ENCODE data around the gene TBC1D2.
A peak's percentile ranks its signal among the peaks of the same experiment; 100 is the strongest.
"Not testable (repeated sequence)": the region's sequence is repeated elsewhere in the genome, so short reads cannot be mapped to it uniquely, and the experiment has no call there.

TBC1D2 gene

DNA sequence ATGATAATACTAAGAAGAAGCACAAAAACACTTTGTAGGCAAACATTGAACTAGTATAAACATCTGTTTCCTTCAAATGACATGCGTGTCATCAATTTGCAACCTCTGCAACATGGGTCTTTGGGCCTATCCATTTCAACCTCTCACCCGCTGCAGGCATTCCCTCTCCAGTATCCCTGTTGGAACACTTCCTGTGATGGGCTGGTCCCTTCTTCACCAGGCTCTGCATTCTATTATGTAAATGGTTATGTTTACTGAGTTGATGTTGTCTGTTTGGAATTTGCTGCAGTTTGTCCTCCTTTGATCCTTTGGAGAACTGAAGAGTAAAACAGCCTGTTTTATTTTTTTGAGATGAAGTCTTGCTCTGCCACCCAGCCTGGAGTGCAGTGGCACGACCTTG is 16.6 kb upstream of the TBC1D2 start:
- DNase-seq (ENCODE audit: low spot score) = no peak

GRCh38 chr9:98271479-98271878 is 16.0 kb upstream of the TBC1D2 start:
- no peak for DNase-seq (ENCODE audit: low spot score)

DNA sequence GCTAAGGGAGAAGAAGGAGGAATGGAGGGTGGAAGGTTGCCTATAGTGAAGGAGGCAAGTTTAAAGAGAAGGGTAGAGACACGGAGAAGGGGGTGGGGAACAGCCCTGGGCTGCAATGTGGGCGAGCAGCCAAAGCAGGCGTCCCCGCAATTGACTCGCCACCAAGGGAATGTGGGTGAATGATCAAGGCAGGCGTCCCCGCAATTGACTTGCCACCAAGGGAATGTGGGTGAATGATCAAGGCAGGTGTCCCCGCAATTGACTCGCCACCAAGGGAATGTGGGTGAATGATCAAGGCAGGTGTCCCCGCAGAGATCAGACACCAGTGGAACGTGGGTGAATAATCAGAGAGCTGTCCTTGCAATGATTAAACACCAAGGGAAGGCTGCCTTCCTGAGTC is 14.8 kb upstream of the TBC1D2 start:
- not testable (repeated sequence) for DNase-seq (ENCODE audit: low spot score)

GRCh38 chr9:98269652-98270051 is 14.2 kb upstream of the TBC1D2 start:
- not testable (repeated sequence) for DNase-seq (ENCODE audit: low spot score)

DNA sequence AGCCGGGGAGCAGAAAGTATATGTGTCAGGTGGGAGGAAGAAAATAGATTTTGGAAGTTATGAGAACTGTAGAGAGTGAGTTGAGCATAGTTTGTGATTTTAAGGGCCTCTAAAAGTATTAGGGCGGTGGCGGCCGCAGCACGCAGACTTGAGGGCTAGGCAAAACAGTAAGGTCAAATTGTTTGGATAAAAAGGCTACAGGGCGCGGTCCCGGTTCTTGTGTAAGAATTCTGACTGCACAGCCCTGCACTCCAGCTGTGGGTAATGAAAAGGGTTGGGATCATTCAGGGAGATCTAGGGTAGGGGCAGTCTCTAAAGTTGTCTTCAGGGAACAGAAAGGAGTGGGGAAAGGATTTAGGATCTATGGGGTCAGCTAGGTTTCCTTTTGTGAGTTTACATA is 12.1 kb upstream of the TBC1D2 start:
- DNase-seq (ENCODE audit: low spot score) = not testable (repeated sequence)

GRCh38 chr9:98264516-98264915 is 9.1 kb upstream of the TBC1D2 start:
- no peak for DNase-seq (ENCODE audit: low spot score)

- peak; percentile 77 for DNase-seq (ENCODE audit: low spot score)
Measured at GRCh38 chr9:98263482-98264357, 8.3 kb upstream of the TBC1D2 start.

DNA sequence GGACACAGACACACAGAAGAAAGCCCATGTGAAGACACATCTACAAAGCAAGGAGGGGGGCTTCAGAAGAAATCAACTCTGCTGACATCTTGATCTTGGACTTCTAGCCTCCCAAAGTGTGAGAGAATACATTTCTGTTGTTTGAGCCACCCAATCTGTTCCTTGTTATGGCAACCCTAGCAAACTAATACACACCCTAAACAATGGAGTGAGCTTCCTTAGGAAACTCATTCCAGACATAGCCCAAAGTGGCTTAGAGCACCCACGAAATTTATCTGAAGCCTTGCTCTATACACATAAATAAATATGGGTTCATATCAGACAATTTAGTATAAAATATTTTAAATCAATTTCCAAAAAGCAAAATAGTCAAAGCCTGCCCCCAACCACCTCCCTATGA is 7.6 kb upstream of the TBC1D2 start:
- no peak for DNase-seq (ENCODE audit: low spot score)

GRCh38 chr9:98262056-98262455 is 6.6 kb upstream of the TBC1D2 start:
- no peak for DNase-seq (ENCODE audit: low spot score)

DNA sequence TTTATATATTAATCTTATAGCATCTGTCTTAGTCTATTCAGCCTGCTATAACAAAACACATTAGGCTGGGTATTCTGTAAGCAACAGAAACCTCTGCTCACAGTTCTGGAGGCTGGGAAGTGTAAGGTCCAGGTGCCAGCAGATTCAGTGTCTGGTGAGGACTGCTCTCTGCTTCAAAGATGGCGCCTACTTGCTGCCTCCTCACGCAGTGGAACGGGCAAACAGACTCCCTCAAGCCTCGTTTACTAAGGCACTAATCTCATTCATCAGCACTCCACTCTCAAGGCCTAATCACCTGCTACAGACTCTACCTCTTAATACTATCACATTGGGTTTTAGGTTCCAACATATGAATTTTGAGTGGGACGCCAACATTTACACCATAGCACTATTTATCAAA is 5.2 kb upstream of the TBC1D2 start:
- DNase-seq (ENCODE audit: low spot score) = no peak

- no peak for DNase-seq (ENCODE audit: low spot score)
Measured at GRCh38 chr9:98259791-98260190, 4.3 kb upstream of the TBC1D2 start.

- peak; percentile 11 for DNase-seq (ENCODE audit: low spot score)
Measured at GRCh38 chr9:98256756-98257155, 1.3 kb upstream of the TBC1D2 start.

GRCh38 chr9:98255061-98255577 is 330 bp downstream of the TBC1D2 start:
- DNase-seq (ENCODE audit: low spot score) = no peak

DNA sequence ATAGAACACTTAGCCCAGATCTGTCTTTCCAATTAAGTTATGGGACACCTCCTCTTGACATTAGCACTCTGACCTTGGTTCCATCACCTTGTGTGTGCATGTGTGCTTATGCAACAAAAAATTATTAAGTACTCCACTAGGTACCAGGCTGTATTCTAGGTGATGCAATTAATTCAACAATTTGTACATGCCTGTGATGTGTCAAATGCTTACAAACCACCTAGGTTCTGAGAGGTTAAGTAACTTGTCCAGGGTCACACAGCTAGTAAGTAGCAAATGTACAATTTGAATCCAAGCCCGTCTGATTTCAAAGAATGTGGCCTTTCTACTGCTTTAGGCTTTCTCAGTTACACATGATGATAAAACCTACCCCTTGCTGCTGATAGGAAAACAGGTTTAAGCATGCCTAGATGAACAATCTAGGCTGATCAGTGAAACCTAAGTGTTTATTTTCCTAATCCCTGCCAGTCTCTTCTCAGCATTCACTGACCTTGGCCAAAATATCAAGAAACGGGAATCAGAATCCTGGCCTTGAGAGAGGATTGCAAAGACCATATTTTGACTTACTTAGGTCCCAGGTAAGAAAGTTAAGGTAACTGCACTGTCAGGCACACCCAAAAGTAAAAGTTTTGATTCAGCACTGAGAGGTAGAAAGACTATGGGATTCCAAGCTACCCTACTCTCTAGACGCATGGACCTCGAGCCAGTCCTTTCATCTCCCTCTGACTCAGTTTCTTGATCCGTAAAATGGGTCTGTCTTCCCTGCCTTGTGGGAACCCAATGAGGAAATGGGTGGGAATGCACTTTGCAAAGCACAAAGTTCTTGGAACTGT is 1.0 kb downstream of the TBC1D2 start:
- DNase-seq (ENCODE audit: low spot score) = no peak

- DNase-seq (ENCODE audit: low spot score) = no peak
Measured at GRCh38 chr9:98253565-98253964, 1.9 kb downstream of the TBC1D2 start.

DNA sequence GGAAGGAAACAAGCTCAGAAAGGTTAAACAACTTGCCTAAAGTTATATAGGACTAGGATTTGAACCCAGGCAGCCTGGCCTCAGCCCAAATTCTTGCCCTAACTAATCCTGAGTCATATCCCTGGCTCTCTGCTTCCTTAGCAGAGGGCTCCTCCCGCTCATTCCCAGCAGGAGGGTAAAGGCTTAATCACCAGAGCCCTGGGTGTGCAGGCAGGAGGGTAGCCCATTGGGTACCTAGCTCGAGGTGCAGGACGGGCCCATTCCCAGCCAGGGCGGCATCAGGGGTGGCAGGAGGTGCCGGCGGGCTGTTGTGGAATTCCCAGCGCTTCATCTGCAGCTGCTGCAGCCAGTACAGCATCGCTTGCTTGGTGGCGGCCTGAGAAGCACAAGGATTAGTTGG is 3.9 kb downstream of the TBC1D2 start:
- no peak for DNase-seq (ENCODE audit: low spot score)

DNA sequence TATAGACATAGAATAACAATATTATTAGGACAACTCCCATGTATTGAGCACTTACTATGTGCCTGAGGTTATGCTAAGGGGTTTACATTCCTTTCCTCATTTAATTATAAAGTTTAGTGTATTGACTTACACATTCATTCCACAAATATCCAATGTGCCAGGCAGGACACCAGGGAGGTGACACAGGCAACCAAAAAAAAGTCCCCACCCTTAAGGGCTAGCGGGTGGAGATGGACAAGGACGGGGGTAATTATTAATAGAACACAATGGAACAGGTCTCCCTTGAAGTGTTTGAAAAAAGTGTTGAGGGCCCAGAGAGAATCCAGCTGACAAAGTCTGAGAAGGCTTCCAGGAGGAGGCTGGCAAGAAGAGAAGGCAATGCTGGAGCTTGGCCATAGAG is 5.7 kb downstream of the TBC1D2 start:
- DNase-seq (ENCODE audit: low spot score) = no peak

DNA sequence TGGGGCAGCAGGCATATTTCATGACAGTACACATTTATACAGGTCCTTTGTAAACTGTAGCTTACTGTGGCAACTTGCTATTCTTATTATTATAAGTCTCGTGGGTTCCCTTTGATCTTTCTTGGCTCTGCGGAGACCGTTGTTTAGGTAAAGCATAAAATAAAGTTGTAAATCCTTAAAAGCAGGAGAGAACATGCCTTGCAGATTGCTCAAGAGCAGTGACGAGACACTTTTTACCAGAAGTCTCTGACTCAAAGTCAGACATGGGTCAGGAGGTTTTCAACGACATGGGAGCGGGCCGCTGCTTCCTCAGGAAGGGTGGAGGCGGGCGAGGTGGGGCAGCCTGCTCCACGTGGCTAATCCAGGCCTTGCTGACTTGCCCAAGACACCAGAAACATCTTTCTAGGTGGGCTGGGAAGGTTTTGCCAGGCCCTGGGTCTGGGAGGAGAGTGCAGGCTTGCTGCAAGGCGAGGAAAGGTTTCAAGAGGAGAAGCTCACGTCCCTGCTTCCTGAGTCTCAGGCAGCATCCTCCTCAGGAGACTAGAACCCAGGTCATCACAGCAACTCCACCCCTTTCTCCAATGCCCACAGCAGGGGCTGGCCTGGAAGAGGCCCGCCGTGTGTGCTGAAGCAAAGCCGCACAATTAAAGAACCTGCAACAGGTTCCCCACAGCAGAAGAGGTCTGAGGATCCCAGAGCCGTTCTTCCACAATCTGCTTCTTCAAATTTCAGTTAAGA is 6.5 kb downstream of the TBC1D2 start:
- no peak for DNase-seq (ENCODE audit: low spot score)

- no peak for DNase-seq (ENCODE audit: low spot score)
Measured at GRCh38 chr9:98247831-98248657, 7.4 kb downstream of the TBC1D2 start.

DNA sequence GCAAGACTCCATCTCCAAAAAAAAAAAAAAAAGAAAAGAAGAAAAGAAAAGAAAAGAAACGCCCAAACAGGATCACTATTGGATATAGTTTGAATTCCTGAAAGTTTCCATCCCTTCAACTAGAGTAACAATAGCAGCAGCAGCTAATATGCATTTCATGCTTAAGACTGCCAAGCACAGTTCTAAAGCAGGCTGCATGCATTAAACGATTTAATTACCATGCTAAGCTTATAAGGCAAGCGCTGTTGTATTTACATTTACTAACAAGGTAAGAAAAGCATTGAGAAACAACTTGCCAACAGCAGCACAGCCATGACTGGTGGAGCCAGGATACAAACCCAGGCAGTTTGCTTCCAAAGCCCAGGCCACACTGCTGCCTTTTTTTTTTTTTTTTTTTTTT is 13.0 kb downstream of the TBC1D2 start:
- DNase-seq (ENCODE audit: low spot score) = no peak

Measured in hematopoietic multipotent progenitor cell treated with erythropoietin and hydrocortisone succinate and interleukin-3 and kit ligand, for 15 days (in vitro differentiated cells).